SK-N-SH treated with all-trans-retinoic acid at 6 μM for 48 hours (cell line): ENCODE measurements around the gene LSM7.

Experiments
- ATAC-seq: fragments of 200-7000 bp; cut with Tn5 transposase; 3 replicates; pipeline ENCODE4 v1.9.1; 2020; ENCODE audit warnings: mild to moderate bottlenecking, moderate library complexity
- ARNTL ChIP-seq: fragments of 450-650 bp; formaldehyde crosslinking; IDR thresholded peaks from 2 replicates; pipeline ENCODE4 v1.5.0; 2020; ENCODE audit warnings: low read depth, mild to moderate bottlenecking, moderate library complexity, borderline replicate concordance
- BACH2 ChIP-seq: fragments of 250-450 bp; sonication (Bioruptor Pico); IDR thresholded peaks from 2 replicates; pipeline ENCODE4 v1.9.0; 2021; ENCODE audit warnings: mild to moderate bottlenecking, borderline replicate concordance
- CSDC2 ChIP-seq: fragments of 250-450 bp; sonication (Bioruptor Pico); IDR thresholded peaks from 2 replicates; pipeline ENCODE4 v1.5.0; 2020; ENCODE audit warnings: mild to moderate bottlenecking, moderate library complexity
- ESRRG ChIP-seq: fragments of 250-450 bp; sonication (Bioruptor Pico); IDR thresholded peaks from 2 replicates; pipeline ENCODE4 v1.6.1; 2021; ENCODE audit warnings: mild to moderate bottlenecking
- GLIS3 ChIP-seq: fragments of 250-450 bp; sonication (Bioruptor Pico); IDR thresholded peaks from 2 replicates; pipeline ENCODE4 v1.5.0; 2020; ENCODE audit warnings: mild to moderate bottlenecking, moderate library complexity
- ISL1 ChIP-seq: fragments of 250-450 bp; sonication (Bioruptor Pico); IDR thresholded peaks from 2 replicates; pipeline ENCODE4 v2.1.2; 2022; ENCODE audit warnings: mild to moderate bottlenecking, moderate library complexity
- OSR1 ChIP-seq: fragments of 250-450 bp; sonication (Bioruptor Pico); IDR thresholded peaks from 2 replicates; pipeline ENCODE4 v1.8.0; 2022; ENCODE audit warnings: moderate library complexity, mild to moderate bottlenecking, inconsistent platforms
- PPARA ChIP-seq: fragments of 250-450 bp; sonication (Bioruptor Pico); IDR thresholded peaks from 2 replicates; pipeline ENCODE4 v1.5.0; 2020; ENCODE audit warnings: mild to moderate bottlenecking, borderline replicate concordance
- RARB ChIP-seq: fragments of 250-450 bp; sonication (Bioruptor Pico); IDR thresholded peaks from 2 replicates; pipeline ENCODE4 v1.8.0; 2021; ENCODE audit warnings: mild to moderate bottlenecking, moderate library complexity
- TCF4 ChIP-seq: fragments of 250-450 bp; sonication (Bioruptor Pico); IDR thresholded peaks from 2 replicates; pipeline ENCODE4 v1.8.0; 2021; ENCODE audit warnings: mild to moderate bottlenecking, moderate library complexity, borderline replicate concordance
- TOX ChIP-seq: fragments of 250-450 bp; sonication (Bioruptor Pico); IDR thresholded peaks from 2 replicates; pipeline ENCODE4 v1.8.0; 2021; ENCODE audit warnings: mild to moderate bottlenecking, moderate library complexity, borderline replicate concordance
- ZC3H10 ChIP-seq: fragments of 250-450 bp; sonication (Bioruptor Pico); IDR thresholded peaks from 2 replicates; pipeline ENCODE4 v1.5.1; 2021; ENCODE audit warnings: mild to moderate bottlenecking, moderate library complexity
- ZFP3 ChIP-seq: fragments of 250-450 bp; sonication (Bioruptor Pico); IDR thresholded peaks from 2 replicates; pipeline ENCODE4 v1.5.0; 2020; ENCODE audit warnings: mild to moderate bottlenecking, moderate library complexity
- ZFP30 ChIP-seq: fragments of 450-650 bp; formaldehyde crosslinking; IDR thresholded peaks from 2 replicates; pipeline ENCODE4 v1.5.0; 2022; ENCODE audit warnings: mild to moderate bottlenecking, moderate library complexity
- ZNF565 ChIP-seq: fragments of 450-650 bp; formaldehyde crosslinking; conservative IDR thresholded peaks from 2 replicates; pipeline ENCODE4 v1.5.0; 2020; ENCODE audit warnings: low read depth, mild to moderate bottlenecking, moderate library complexity
- ZNF70 ChIP-seq: fragments of 450-650 bp; formaldehyde crosslinking; IDR thresholded peaks from 2 replicates; pipeline ENCODE4 v1.5.0; 2020; ENCODE audit warnings: mild to moderate bottlenecking, moderate library complexity
- ZNF8 ChIP-seq: fragments of 450-650 bp; formaldehyde crosslinking; IDR thresholded peaks from 2 replicates; pipeline ENCODE4 v1.5.0; 2020; ENCODE audit warnings: mild to moderate bottlenecking, moderate library complexity
- TF ChIP-seq, protein P1 (sequence below): fragments of 250-450 bp; sonication (Bioruptor Pico); IDR thresholded peaks from 2 replicates; pipeline ENCODE4 v1.5.0; 2020; ENCODE audit warnings: mild to moderate bottlenecking, moderate library complexity
- TF ChIP-seq, protein P2 (sequence below): fragments of 250-450 bp; sonication (Bioruptor Pico); IDR thresholded peaks from 2 replicates; pipeline ENCODE4 v1.8.0; 2021; ENCODE audit warnings: low read depth, mild to moderate bottlenecking, moderate library complexity, borderline replicate concordance
- TF ChIP-seq, protein P3 (sequence below): fragments of 250-450 bp; sonication (Bioruptor Pico); IDR thresholded peaks from 2 replicates; pipeline ENCODE4 v1.5.1; 2021; ENCODE audit warnings: mild to moderate bottlenecking, moderate library complexity
- TF ChIP-seq, protein P4 (sequence below): fragments of 250-450 bp; sonication (Bioruptor Pico); IDR thresholded peaks from 2 replicates; pipeline ENCODE4 v1.5.1; 2020; ENCODE audit warnings: low read depth, mild to moderate bottlenecking, moderate library complexity
- TF ChIP-seq, protein P5 (sequence below): fragments of 250-450 bp; sonication (Bioruptor Pico); IDR thresholded peaks from 2 replicates; pipeline ENCODE4 v1.8.0; 2020; ENCODE audit warnings: mild to moderate bottlenecking, moderate library complexity, borderline replicate concordance

LSM7 gene

DNA sequence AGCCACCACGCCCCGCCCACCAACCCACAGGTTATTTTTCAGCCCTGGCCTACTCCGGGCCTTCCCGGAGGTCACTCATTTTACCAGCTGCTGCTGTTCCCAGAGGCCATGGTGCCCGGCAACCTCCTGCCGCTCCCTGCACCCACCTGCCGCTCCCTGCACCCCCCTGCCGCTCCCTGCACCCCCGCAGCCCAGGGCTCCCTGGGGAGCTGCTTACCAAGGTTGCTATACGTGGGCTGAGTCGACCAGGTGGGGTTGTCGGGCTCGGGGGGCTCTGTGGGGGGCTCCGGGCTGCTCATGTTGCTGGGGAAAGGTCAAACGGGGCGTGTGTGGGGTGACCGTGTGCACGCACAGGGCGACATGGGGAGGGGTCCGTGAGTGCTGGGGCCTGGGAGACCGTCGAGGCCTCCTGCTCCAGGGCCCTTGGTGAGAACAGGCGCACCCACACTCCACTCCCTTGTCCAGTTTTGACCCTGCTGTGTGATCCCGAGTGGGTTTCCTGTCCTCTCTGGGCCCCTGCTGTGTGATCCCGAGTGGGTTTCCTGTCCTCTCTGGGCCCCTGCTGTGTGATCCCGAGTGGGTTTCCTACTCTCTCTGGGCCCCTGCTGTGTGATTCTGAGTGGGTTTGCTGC, 47.6 kb downstream of the LSM7 start (continued):
- TF ChIP-seq, protein P1, sequence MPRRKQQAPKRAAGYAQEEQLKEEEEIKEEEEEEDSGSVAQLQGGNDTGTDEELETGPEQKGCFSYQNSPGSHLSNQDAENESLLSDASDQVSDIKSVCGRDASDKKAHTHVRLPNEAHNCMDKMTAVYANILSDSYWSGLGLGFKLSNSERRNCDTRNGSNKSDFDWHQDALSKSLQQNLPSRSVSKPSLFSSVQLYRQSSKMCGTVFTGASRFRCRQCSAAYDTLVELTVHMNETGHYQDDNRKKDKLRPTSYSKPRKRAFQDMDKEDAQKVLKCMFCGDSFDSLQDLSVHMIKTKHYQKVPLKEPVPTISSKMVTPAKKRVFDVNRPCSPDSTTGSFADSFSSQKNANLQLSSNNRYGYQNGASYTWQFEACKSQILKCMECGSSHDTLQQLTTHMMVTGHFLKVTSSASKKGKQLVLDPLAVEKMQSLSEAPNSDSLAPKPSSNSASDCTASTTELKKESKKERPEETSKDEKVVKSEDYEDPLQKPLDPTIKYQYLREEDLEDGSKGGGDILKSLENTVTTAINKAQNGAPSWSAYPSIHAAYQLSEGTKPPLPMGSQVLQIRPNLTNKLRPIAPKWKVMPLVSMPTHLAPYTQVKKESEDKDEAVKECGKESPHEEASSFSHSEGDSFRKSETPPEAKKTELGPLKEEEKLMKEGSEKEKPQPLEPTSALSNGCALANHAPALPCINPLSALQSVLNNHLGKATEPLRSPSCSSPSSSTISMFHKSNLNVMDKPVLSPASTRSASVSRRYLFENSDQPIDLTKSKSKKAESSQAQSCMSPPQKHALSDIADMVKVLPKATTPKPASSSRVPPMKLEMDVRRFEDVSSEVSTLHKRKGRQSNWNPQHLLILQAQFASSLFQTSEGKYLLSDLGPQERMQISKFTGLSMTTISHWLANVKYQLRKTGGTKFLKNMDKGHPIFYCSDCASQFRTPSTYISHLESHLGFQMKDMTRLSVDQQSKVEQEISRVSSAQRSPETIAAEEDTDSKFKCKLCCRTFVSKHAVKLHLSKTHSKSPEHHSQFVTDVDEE (CRISPR knock-in tag), result no peak
- TF ChIP-seq ESRRG (CRISPR knock-in tag) (no peak), TOX (CRISPR knock-in tag) (no peak), CSDC2 (CRISPR knock-in tag) (no peak), ARNTL (no peak)
- TF ChIP-seq, protein P2, sequence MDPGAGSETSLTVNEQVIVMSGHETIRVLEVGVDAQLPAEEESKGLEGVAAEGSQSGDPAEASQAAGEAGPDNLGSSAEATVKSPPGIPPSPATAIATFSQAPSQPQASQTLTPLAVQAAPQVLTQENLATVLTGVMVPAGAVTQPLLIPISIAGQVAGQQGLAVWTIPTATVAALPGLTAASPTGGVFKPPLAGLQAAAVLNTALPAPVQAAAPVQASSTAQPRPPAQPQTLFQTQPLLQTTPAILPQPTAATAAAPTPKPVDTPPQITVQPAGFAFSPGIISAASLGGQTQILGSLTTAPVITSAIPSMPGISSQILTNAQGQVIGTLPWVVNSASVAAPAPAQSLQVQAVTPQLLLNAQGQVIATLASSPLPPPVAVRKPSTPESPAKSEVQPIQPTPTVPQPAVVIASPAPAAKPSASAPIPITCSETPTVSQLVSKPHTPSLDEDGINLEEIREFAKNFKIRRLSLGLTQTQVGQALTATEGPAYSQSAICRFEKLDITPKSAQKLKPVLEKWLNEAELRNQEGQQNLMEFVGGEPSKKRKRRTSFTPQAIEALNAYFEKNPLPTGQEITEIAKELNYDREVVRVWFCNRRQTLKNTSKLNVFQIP (CRISPR knock-in tag), result no peak
- TF ChIP-seq, protein P3, sequence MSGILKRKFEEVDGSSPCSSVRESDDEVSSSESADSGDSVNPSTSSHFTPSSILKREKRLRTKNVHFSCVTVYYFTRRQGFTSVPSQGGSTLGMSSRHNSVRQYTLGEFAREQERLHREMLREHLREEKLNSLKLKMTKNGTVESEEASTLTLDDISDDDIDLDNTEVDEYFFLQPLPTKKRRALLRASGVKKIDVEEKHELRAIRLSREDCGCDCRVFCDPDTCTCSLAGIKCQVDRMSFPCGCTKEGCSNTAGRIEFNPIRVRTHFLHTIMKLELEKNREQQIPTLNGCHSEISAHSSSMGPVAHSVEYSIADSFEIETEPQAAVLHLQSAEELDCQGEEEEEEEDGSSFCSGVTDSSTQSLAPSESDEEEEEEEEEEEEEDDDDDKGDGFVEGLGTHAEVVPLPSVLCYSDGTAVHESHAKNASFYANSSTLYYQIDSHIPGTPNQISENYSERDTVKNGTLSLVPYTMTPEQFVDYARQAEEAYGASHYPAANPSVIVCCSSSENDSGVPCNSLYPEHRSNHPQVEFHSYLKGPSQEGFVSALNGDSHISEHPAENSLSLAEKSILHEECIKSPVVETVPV (CRISPR knock-in tag), result no peak

DNA sequence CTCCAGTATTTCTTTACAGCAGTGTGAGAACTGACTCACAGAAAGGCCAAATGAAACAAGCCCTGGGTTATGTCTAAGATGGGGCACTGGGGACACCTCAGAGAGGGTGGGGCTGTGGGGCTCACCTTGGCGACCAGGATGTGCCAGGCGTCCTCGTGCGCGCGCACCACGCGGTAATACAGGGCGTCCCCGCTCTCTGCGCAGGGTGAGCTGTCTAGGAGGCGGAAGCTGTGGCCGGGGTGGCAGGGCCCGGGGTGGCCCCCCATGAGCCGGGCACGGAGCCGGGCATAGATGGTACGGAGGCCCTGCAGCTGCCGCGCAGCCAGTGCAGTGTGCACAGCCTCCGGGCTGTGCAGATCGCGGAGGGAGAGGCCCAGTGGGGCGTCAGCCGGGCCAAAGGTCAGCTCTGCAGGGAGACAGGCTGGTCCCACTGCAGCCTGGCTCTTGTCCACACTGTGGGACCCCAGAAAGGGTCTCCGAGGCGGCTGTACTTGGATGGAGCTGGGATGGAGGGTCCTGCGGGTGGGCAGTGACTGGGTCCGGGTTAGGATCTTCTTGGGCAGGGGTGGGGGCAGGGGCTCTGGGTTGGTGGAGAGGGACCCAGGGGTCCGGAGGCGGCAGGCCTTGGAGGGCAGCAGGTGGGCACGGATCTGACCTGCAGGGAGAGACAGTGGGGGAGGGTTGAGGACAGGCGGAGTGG, 49.8 kb downstream of the LSM7 start:
- no peak for ATAC-seq
- TF ChIP-seq GLIS3 (CRISPR knock-in tag) (no peak), OSR1 (CRISPR knock-in tag) (no peak), CSDC2 (CRISPR knock-in tag) (no peak), ZNF565 (CRISPR knock-in tag) (no peak), TOX (CRISPR knock-in tag) (no peak), ZNF70 (CRISPR knock-in tag) (no peak), RARB (no peak), BACH2 (CRISPR knock-in tag) (no peak), ZC3H10 (CRISPR knock-in tag) (no peak), TCF4 (CRISPR knock-in tag) (no peak), PPARA (no peak), ESRRG (CRISPR knock-in tag) (no peak), ZFP3 (no peak), ISL1 (CRISPR knock-in tag) (no peak), ZFP30 (no peak), ZNF8 (CRISPR knock-in tag) (no peak)
- TF ChIP-seq, protein P2 (CRISPR knock-in tag), result no peak
- TF ChIP-seq, protein P3 (CRISPR knock-in tag), result no peak
- TF ChIP-seq, protein P4, sequence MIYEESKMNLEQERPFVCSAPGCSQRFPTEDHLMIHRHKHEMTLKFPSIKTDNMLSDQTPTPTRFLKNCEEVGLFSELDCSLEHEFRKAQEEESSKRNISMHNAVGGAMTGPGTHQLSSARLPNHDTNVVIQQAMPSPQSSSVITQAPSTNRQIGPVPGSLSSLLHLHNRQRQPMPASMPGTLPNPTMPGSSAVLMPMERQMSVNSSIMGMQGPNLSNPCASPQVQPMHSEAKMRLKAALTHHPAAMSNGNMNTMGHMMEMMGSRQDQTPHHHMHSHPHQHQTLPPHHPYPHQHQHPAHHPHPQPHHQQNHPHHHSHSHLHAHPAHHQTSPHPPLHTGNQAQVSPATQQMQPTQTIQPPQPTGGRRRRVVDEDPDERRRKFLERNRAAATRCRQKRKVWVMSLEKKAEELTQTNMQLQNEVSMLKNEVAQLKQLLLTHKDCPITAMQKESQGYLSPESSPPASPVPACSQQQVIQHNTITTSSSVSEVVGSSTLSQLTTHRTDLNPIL, result no peak
- TF ChIP-seq, protein P5, sequence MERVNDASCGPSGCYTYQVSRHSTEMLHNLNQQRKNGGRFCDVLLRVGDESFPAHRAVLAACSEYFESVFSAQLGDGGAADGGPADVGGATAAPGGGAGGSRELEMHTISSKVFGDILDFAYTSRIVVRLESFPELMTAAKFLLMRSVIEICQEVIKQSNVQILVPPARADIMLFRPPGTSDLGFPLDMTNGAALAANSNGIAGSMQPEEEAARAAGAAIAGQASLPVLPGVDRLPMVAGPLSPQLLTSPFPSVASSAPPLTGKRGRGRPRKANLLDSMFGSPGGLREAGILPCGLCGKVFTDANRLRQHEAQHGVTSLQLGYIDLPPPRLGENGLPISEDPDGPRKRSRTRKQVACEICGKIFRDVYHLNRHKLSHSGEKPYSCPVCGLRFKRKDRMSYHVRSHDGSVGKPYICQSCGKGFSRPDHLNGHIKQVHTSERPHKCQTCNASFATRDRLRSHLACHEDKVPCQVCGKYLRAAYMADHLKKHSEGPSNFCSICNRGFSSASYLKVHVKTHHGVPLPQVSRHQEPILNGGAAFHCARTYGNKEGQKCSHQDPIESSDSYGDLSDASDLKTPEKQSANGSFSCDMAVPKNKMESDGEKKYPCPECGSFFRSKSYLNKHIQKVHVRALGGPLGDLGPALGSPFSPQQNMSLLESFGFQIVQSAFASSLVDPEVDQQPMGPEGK, result no peak
